HepG2 (cell line): Measurements from ENCODE around the gene ZCCHC3. TPM values are rescaled to one million over a fixed set of nuclear protein-coding genes. Genes with fewer than 3 reads are reported as not detected.

ENCODE experiments used
- FOXA1 ChIP-seq, 2 experiments: fragments of 450-650 bp in 1 of 2; sonication (generic) in 1 of 2; formaldehyde crosslinking in 1 of 2; IDR thresholded peaks; 2 replicates each; pipeline versions ENCODE4 v1.4.0 to v1.6.1; 2016 to 2020; ENCODE audit warnings: missing genetic modification reagents in 1 of 2
- GPN1 ChIP-seq: sonication (generic); formaldehyde crosslinking; IDR thresholded peaks from 2 replicates; pipeline ENCODE4 v1.5.1; 2020; ENCODE audit warnings: missing genetic modification reagents, borderline replicate concordance
- KAT2B ChIP-seq: fragments of 150-350 bp; IDR thresholded peaks from 2 replicates; pipeline ENCODE4 v1.6.1; 2014; ENCODE audit warnings: low read depth, low read length, borderline replicate concordance
- NR0B2 ChIP-seq: sonication (generic); formaldehyde crosslinking; IDR thresholded peaks from 2 replicates; pipeline ENCODE4 v1.4.0; 2020; ENCODE audit warnings: mild to moderate bottlenecking, missing genetic modification reagents
- POGZ ChIP-seq: sonication (generic); formaldehyde crosslinking; IDR thresholded peaks from 2 replicates; pipeline ENCODE4 v1.4.0; 2020; ENCODE audit warnings: mild to moderate bottlenecking, missing genetic modification reagents
- ZNF124 ChIP-seq: sonication (generic); formaldehyde crosslinking; IDR thresholded peaks from 2 replicates; pipeline ENCODE4 v1.4.0; 2020; ENCODE audit warnings: missing genetic modification reagents
- ZNF180 ChIP-seq: sonication (generic); formaldehyde crosslinking; IDR thresholded peaks from 2 replicates; pipeline ENCODE4 v1.4.0; 2020; ENCODE audit warnings: low read depth, missing genetic modification reagents, borderline replicate concordance
- ZNF460 ChIP-seq: sonication (generic); formaldehyde crosslinking; IDR thresholded peaks from 2 replicates; pipeline ENCODE4 v1.5.1; 2020; ENCODE audit warnings: missing genetic modification reagents, mild to moderate bottlenecking, borderline replicate concordance
- ZNF780A ChIP-seq: sonication (generic); formaldehyde crosslinking; IDR thresholded peaks from 2 replicates; pipeline ENCODE4 v1.8.0; 2022; ENCODE audit warnings: mild to moderate bottlenecking, missing genetic modification reagents, moderate library complexity
- polyA plus RNA-seq, 8 experiments: library from polyadenylated mRNA; depleted of rRNA in 3 of 8; stranded (reverse) in 7 of 8; unstranded in 1 of 8; fragments of >200 nt; fragmentation: Illumina TruSeq in 4 of 8; extraction: Trizol in 4 of 8; gene quantifications; 2 replicates each; pipeline versions ENCODE4 v1.2.1 to v1.2.3, GENCODE V29; 2011 to 2016; ENCODE audit warnings: low read depth in 4 of 8, missing spikeins in 1 of 8, mixed read lengths in 1 of 8; ENCODE audit not compliant: insufficient read depth in 1 of 8
- total RNA-seq, 5 experiments: library from RNA; depleted of rRNA; stranded (reverse); fragments of >200 nt; fragmentation: Illumina TruSeq; extraction: Trizol; gene quantifications; 2 replicates each; pipeline ENCODE4 v1.2.3, GENCODE V29; 2016; ENCODE audit warnings: low read depth in 1 of 5
- TF ChIP-seq, protein P1 (sequence below): sonication (generic); formaldehyde crosslinking; IDR thresholded peaks from 2 replicates; pipeline ENCODE4 v1.5.0; 2020; ENCODE audit warnings: mild to moderate bottlenecking, missing genetic modification reagents, borderline replicate concordance
- TF ChIP-seq, protein P2 (sequence below): sonication (generic); formaldehyde crosslinking; IDR thresholded peaks from 2 replicates; pipeline ENCODE4 v1.4.0; 2020; ENCODE audit warnings: mild to moderate bottlenecking, missing genetic modification reagents
- TF ChIP-seq, protein P3 (sequence below): sonication (generic); formaldehyde crosslinking; IDR thresholded peaks from 2 replicates; pipeline ENCODE4 v1.5.0; 2020; ENCODE audit warnings: missing genetic modification reagents, mild to moderate bottlenecking, borderline replicate concordance

The ZCCHC3 gene
- total and polyA plus RNA-seq, 2 of the 13 experiments (the other 11 are each of a cell fraction or from before 2014, with no cell fraction given): 46.6 to 63.0 TPM

DNA sequence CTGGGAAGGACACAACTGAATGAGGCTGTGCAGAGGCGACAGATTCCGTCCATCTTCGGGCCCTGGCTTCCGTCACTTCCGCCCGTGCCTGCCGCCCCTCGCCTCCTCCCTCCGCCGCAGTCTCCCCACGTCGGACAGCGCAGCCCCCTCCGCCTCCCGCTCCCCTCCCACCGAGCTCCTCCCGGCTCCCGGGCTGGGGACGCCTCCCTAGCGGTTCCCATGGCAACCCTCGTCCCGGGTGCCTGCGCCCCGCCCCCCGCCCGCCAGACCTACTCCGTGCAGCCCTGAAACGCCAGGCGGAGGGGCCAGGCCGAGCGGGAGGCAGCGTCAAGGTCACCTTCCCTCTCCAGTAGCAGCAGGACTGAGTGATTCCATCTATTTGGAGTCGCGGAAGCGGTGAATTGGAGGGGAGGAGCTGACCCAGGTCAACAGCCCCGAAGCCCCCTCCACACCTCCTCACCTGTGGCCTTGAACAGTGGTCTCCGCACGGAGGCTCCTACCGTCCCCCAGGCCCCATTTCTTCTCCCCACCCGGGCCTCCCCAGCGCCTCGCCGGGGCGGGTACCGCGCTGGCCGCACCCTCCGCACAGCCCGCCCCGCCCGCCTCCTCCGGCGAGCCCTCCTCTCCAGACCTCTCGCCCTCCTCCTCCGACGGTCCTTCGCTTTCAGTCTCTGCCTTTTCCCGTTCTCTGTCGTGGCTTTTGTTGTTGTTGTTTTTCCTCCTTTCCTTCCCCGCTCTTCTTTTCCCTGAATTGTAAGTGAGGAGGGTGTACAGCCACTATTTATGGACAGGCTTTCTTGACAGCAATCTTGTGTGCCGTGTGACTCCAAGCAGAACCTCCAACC, 50.5 kb downstream of the ZCCHC3 start (continued):
- TF ChIP-seq, protein P1, sequence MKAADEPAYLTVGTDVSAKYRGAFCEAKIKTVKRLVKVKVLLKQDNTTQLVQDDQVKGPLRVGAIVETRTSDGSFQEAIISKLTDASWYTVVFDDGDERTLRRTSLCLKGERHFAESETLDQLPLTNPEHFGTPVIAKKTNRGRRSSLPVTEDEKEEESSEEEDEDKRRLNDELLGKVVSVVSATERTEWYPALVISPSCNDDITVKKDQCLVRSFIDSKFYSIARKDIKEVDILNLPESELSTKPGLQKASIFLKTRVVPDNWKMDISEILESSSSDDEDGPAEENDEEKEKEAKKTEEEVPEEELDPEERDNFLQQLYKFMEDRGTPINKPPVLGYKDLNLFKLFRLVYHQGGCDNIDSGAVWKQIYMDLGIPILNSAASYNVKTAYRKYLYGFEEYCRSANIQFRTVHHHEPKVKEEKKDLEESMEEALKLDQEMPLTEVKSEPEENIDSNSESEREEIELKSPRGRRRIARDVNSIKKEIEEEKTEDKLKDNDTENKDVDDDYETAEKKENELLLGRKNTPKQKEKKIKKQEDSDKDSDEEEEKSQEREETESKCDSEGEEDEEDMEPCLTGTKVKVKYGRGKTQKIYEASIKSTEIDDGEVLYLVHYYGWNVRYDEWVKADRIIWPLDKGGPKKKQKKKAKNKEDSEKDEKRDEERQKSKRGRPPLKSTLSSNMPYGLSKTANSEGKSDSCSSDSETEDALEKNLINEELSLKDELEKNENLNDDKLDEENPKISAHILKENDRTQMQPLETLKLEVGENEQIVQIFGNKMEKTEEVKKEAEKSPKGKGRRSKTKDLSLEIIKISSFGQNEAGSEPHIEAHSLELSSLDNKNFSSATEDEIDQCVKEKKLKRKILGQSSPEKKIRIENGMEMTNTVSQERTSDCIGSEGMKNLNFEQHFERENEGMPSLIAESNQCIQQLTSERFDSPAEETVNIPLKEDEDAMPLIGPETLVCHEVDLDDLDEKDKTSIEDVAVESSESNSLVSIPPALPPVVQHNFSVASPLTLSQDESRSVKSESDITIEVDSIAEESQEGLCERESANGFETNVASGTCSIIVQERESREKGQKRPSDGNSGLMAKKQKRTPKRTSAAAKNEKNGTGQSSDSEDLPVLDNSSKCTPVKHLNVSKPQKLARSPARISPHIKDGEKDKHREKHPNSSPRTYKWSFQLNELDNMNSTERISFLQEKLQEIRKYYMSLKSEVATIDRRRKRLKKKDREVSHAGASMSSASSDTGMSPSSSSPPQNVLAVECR: peak; percentile 99
- TF ChIP-seq POGZ (peak; percentile 54), ZNF124 (CRISPR knock-in tag) (peak; percentile 98), ZNF780A (CRISPR knock-in tag) (peak; percentile 91; the same call in 1 of the 2 replicates), NR0B2 (0 out of 2 replicates have a peak, but pooled peaks have one; percentile 36), FOXA1 (IDR thresholded peaks at IDR 0.05) (peak; percentile 64; the same call in 1 of the 2 replicates), FOXA1 (CRISPR knock-in tag; IDR thresholded peaks at IDR 0.05) (peak; percentile 73), KAT2B (no peak), GPN1 (no peak), ZNF460 (peak; percentile 71; the same call in 1 of the 2 replicates), ZNF180 (CRISPR knock-in tag) (0 out of 2 replicates have a peak, but pooled peaks have one; percentile 37)
- TF ChIP-seq, protein P2, sequence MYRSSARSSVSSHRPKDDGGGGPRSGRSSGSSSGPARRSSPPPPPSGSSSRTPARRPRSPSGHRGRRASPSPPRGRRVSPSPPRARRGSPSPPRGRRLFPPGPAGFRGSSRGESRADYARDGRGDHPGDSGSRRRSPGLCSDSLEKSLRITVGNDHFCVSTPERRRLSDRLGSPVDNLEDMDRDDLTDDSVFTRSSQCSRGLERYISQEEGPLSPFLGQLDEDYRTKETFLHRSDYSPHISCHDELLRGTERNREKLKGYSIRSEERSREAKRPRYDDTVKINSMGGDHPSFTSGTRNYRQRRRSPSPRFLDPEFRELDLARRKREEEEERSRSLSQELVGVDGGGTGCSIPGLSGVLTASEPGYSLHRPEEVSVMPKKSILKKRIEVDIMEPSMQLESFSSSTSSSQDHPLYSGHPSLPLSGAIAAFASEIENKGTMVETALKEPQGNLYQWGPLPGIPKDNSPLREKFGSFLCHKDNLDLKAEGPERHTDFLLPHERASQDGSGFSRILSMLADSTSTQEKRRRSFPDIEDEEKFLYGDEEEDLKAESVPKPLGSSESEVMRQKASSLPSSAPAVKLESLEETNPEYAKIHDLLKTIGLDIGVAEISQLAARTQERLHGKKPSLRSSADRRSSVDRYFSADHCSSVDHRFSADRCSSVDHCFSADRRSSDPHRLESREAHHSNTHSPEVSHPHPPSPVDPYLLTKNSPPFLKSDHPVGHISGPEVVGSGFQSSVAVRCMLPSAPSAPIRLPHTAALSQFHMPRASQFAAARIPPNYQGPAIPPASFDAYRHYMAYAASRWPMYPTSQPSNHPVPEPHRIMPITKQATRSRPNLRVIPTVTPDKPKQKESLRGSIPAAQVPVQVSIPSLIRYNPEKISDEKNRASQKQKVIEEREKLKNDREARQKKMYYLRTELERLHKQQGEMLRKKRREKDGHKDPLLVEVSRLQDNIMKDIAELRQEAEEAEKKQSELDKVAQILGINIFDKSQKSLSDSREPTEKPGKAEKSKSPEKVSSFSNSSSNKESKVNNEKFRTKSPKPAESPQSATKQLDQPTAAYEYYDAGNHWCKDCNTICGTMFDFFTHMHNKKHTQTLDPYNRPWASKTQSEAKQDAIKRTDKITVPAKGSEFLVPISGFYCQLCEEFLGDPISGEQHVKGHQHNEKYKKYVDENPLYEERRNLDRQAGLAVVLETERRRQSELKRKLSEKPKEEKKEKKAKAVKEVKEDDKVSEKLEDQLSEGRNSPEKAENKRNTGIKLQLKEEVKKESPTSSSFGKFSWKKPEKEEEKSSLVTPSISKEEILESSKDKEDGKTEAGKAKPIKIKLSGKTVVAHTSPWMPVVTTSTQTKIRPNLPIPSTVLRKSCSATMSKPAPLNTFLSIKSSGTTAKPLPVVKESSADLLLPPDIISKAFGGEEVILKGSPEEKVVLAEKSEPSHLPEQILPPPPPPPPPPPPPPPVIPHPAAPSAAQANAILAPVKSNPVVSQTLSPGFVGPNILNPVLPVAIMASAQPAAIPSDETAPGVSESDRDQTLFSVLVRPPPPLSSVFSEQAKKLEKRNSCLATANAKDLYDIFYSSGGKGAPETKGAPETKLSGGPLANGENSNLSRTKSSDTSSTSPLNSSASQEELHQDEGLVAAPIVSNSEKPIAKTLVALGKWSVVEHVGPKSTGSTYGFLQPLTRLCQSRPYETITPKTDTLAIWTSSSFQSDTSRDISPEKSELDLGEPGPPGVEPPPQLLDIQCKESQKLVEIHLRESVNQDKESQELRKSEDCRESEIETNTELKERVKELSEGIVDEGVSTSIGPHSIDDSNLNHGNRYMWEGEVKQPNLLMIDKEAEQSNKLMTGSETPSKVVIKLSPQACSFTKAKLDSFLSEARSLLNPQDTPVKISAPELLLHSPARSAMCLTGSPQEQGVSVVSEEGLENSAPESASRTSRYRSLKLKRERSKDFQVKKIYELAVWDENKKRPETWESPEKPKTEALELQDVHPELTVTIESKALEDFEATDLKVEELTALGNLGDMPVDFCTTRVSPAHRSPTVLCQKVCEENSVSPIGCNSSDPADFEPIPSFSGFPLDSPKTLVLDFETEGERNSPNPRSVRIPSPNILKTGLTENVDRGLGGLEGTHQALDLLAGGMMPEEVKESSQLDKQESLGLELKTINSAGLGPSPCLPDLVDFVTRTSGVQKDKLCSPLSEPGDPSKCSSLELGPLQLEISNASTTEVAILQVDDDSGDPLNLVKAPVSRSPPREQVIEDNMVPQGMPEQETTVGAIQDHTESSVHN (CRISPR knock-in tag): 0 out of 2 replicates have a peak, but pooled peaks have one; percentile 43
- TF ChIP-seq, protein P3, sequence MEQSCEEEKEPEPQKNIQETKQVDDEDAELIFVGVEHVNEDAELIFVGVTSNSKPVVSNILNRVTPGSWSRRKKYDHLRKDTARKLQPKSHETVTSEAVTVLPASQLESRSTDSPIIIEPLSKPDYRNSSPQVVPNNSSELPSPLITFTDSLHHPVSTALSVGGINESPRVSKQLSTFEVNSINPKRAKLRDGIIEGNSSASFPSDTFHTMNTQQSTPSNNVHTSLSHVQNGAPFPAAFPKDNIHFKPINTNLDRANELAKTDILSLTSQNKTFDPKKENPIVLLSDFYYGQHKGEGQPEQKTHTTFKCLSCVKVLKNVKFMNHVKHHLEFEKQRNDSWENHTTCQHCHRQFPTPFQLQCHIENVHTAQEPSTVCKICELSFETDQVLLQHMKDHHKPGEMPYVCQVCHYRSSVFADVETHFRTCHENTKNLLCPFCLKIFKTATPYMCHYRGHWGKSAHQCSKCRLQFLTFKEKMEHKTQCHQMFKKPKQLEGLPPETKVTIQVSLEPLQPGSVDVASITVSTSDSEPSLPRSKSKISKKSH (CRISPR knock-in tag): peak; percentile 74; the same call in 1 of the 2 replicates
